ENCODE data around the gene SDR39U1.
"Not testable (repeated sequence)": the region's sequence is repeated elsewhere in the genome, so short reads cannot be mapped to it uniquely, and the experiment has no call there.

SDR39U1 gene

DNA sequence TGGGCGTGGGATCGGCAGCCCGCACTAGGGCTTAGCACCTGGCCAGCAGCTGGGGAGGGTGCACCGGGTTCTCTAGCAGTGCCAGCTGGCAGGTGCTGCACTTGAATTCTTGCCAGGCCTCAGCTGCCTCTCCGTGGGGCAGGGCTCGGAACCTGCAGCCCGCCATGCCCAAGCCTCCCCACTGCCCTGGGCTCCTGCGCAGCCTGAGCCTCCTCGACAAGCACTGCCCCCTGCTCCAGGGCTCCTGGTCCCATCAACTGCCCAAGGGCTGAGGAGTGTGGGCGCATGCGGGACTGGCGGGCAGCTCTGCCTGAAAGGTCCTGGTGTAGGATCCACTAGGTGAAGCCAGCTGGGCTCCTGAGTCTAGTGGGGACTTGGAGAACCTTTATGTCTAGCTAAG, 30.6 kb upstream of the SDR39U1 start:
- in situ Hi-C loops (cut with HindIII; ENCODE audit: low sequenced_read_pairs), result no loop called here
- no peak overlapping the region for H3K4me3 ChIP-seq (ENCODE audit: low read depth, low read length)
- no peak for TF ChIP-seq CTCF (IDR thresholded peaks at IDR 0.05; ENCODE audit: low read depth, low read length)
- no peak for DNase-seq (ENCODE audit: low read depth, low spot score)

GRCh38 chr14:24470450-24470849, 27.9 kb upstream of the SDR39U1 start:
- DNase-seq (ENCODE audit: low read depth, low spot score); H3K4me3 ChIP-seq (ENCODE audit: low read depth, low read length); in situ Hi-C loops (cut with HindIII; ENCODE audit: low sequenced_read_pairs): not testable (repeated sequence)

DNA sequence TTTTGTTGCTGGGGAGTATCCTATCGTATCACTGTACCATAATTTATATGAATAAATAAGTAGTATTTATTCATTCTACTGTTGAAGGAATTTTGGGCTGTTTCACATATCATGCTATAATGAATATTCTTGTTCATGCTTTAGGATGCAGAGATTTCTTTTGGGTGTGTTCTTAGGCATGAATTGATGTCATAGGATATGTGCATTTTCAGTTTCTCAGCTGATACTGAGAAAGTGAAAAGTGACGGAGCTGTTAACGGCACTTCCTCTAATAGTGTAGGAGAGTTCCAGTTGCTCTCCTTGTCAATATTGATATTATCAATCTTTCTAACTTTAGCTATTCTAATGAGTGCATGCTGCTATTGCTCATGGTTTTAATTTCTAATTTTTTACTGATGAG, 23.2 kb upstream of the SDR39U1 start:
- no peak overlapping the region for H3K4me3 ChIP-seq (ENCODE audit: low read depth, low read length)
- in situ Hi-C loops (cut with HindIII; ENCODE audit: low sequenced_read_pairs), result no loop called here
- no peak for TF ChIP-seq CTCF (IDR thresholded peaks at IDR 0.05; ENCODE audit: low read depth, low read length)
- no peak for DNase-seq (ENCODE audit: low read depth, low spot score)

DNA sequence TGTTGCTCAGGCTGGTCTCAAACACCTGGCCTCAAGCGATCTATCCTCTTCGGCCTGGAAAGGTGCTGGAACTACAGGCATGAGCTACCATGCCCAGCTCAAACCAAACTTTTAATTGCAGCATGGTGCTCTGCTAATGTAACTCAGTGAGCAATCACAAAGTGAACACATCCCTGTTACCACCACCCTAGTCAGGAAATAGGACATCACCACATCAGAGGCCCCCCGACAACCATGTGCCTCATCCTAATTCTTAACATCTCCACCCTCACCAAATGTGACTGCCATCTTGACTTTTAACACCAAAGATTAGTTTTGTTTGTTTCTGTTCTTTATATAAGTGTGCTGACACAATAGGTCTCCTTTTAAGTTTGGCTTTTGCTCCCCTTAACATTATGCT, 22.8 kb upstream of the SDR39U1 start:
- no peak overlapping the region for H3K4me3 ChIP-seq (ENCODE audit: low read depth, low read length)
- in situ Hi-C loops (cut with HindIII; ENCODE audit: low sequenced_read_pairs), result no loop called here
- no peak for DNase-seq (ENCODE audit: low read depth, low spot score)
- no peak for TF ChIP-seq CTCF (IDR thresholded peaks at IDR 0.05; ENCODE audit: low read depth, low read length)

DNA sequence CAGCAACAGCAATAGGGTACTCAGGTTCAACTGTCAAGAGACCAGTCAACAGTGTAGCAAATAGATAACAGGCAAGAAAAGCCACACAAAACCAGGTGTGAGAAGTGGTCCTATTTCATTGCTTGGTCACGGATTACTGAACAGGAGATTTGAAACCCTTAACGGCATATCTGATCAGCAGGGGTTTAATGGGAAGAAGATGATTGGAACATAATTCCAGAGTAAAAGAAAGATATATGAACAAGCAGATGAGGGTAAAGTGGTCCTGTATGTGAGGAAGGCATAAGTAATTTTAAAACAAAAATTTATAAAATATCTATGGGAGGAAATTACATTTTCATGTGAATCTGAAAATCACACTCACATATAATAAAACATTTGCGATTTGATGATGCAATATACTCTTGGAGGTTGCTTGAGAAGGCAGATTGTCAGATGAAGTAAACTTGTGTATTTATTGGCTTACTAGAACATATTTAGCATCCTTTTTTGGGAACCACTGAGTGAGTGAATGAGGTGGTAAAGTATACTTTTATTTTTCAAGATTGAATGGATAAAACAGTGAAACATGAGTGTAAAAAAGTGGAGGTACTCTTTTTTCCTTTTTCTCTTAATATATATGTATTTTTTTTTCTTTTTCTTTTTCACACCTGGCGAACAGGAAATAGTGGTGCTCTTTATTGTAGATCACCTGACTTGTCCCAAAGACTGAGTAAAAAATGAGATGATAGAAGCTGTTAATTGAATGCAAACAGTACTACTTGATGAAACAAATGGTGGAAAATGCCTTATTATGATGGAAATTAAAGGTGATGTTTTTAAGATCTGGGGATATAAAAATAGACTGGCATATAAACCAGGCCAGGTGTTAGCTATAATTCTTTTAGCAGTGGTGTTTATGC, 21.6 kb upstream of the SDR39U1 start:
- in situ Hi-C loops (cut with HindIII; ENCODE audit: low sequenced_read_pairs), result no loop called here
- no peak for DNase-seq (ENCODE audit: low read depth, low spot score)
- no peak overlapping the region for H3K4me3 ChIP-seq (ENCODE audit: low read depth, low read length)
- TF ChIP-seq CTCF (IDR thresholded peaks at IDR 0.05; ENCODE audit: low read depth, low read length), result no peak

DNA sequence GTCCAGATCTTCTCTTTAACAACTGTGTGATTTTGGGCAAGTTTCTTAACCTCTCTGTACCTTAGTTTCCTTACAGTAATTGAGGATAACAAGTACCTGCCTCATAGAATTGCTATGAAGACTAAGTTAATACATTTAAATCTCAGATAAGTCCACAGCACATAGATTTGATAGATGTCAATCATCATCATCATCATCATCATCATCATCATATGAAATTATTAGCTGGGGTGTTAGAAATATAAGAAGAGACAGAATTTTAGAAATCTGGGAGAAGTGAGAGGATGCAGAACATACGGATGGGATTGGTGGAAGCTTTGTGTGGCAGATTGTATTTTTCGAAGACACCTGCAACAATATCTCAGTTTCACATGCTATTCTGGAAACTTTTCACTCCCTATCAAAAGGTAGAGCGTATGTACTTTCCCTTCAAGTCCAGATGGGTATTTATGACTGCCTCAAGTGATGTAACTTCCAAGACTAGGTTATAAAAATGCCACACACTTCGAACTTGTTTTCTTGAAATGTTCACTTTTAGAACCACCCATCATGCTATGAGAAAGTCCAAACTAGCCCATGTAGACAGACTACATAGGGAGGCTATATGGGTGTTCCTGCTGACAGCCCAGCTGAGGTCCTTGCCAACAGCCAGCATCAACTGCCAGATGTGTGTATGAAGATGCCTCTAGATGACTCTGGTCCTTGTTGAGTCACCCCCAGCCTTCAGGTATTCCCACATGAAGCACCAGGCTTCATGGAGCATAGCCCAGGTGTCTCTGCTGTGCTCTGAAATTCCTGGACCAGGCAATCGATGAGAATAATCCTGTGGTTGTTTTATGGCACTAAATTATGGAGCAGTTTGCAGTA, 20.7 kb upstream of the SDR39U1 start:
- TF ChIP-seq CTCF (IDR thresholded peaks at IDR 0.05; ENCODE audit: low read depth, low read length), result no peak
- in situ Hi-C loops (cut with HindIII; ENCODE audit: low sequenced_read_pairs), result no loop called here
- DNase-seq (ENCODE audit: low read depth, low spot score), result no peak
- no peak overlapping the region for H3K4me3 ChIP-seq (ENCODE audit: low read depth, low read length)

DNA sequence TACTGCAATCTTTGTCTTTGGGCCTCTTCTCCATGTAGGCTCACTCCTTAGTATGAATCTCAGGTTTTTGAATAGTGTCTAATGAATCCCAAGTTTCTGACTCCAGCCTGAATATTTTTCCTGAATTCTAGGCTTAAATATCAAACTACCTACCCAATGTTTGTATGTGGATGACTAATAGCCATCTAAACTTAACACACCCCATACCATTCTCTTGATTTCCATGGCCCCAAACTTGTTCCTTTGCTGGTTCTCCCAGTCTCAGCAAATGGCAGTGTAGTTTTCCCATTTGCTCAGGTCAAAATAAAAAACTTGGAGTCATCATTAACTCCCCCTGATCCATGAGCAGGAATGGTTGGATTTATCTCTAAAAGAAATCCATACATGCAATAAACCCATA, 18.8 kb upstream of the SDR39U1 start:
- in situ Hi-C loops (cut with HindIII; ENCODE audit: low sequenced_read_pairs), result no loop called here
- DNase-seq (ENCODE audit: low read depth, low spot score), result no peak
- H3K4me3 ChIP-seq (ENCODE audit: low read depth, low read length), result no peak overlapping the region
- no peak for TF ChIP-seq CTCF (IDR thresholded peaks at IDR 0.05; ENCODE audit: low read depth, low read length)

All from astrocyte of the spinal cord (primary cell).